ENCODE measurements around the gene CIAPIN1.
"Not testable (repeated sequence)": the region's sequence is repeated elsewhere in the genome, so short reads cannot be mapped to it uniquely, and the experiment has no call there.

GRCh38 chr16:57397493-57397892 lies 49.7 kb downstream of the CIAPIN1 start:
- not testable (repeated sequence) for TF ChIP-seq CTCF, POLR2A (IDR thresholded peaks at IDR 0.05)

Measured in esophagus squamous epithelium (tissue), 4 donors.